Calu3 (cell line): ENCODE results near the gene CDH22. TPM values are rescaled to one million over a fixed set of nuclear protein-coding genes. Genes with fewer than 3 reads are reported as not detected.

Source experiments
- BruUV-seq: library from RNA; stranded (reverse); fragments of 400-500 nt; replicated peaks from 2 replicates; lab custom pipeline; 2021; lab: Mats Ljungman, UMichigan
- CTCF ChIA-PET: fragments of 300-600 bp; sonication (Branson Sonifier 250); formaldehyde crosslinking; loops from one replicate; lab custom pipeline; 2022; ENCODE audit warnings: antibody characterized with exemption; lab: Charles Lee
- DNase-seq: peaks from one replicate; pipeline ENCODE4 v3.0.0; 2022
- H3K27ac Mint-ChIP-seq: one replicate; pipeline ENCODE4 v1.8.0; 2022; ENCODE audit warnings: mixed read lengths; ENCODE audit not compliant: unreplicated experiment
- H3K27me3 Mint-ChIP-seq: one replicate; pipeline ENCODE4 v1.8.0; 2022; ENCODE audit warnings: mixed read lengths; ENCODE audit not compliant: unreplicated experiment
- H3K36me3 Mint-ChIP-seq: one replicate; pipeline ENCODE4 v1.8.0; 2022; ENCODE audit warnings: mild to moderate bottlenecking, moderate library complexity, mixed read lengths; ENCODE audit not compliant: insufficient read depth, unreplicated experiment
- H3K4me1 Mint-ChIP-seq: one replicate; pipeline ENCODE4 v1.8.0; 2022; ENCODE audit warnings: mild to moderate bottlenecking, low read depth, mixed read lengths; ENCODE audit not compliant: unreplicated experiment
- H3K4me3 Mint-ChIP-seq: one replicate; pipeline ENCODE4 v1.8.0; 2022; ENCODE audit warnings: mild to moderate bottlenecking, low read depth, moderate library complexity, mixed read lengths; ENCODE audit not compliant: unreplicated experiment
- H3K9me3 Mint-ChIP-seq: one replicate; pipeline ENCODE4 v1.8.0; 2022; ENCODE audit warnings: low read depth, mixed read lengths; ENCODE audit not compliant: unreplicated experiment
- intact Hi-C: fragments of 100-400 bp; cut with micrococcal nuclease; formaldehyde crosslinking; loops from one replicate; pipeline ENCODE4 v1.10.0; 2022; ENCODE audit not compliant: unreplicated experiment
- total RNA-seq: library from RNA; stranded (reverse); gene quantifications from 2 replicates; pipeline ENCODE4 v1.2.3, GENCODE V29; 2022
- TF ChIP-seq, protein P1 (sequence below): fragments of 200-600 bp; IDR thresholded peaks from one replicate; pipeline ENCODE4 v1.8.0; 2022; ENCODE audit warnings: antibody characterized with exemption; ENCODE audit not compliant: unreplicated experiment

CDH22 gene
- total RNA-seq, 1 experiment from 2014 or later, result not detected

DNA sequence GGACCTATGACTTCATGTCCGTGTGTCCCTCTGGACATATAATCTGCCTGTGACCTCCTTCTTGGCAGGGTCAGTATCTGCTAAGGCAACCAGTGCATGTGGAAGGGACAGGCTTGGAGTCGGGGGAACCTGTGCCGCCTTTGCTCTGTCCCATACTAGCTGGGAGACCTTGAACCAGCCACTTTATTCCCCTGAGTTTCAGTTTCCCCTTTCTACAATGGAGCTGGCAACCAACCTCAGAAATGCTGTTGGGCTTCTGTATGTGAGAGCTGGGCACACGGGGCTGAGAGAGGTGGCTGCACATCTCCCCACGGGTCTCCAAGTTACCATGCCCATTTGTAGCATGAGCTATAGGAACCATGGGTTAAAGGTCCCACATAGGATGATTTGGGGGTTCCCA lies 136.4 kb downstream of the CDH22 start:
- Mint-ChIP-seq H3K4me3 (no peak overlapping the region), H3K4me1 (no peaks in the 10 kb centered on the region), H3K27ac (no peak overlapping the region), H3K36me3 (no peaks in the 10 kb centered on the region), H3K27me3 (peaks cover 96% of the 10 kb centered on the region), H3K9me3 (no peaks in the 10 kb centered on the region)
- TF ChIP-seq, protein P1, sequence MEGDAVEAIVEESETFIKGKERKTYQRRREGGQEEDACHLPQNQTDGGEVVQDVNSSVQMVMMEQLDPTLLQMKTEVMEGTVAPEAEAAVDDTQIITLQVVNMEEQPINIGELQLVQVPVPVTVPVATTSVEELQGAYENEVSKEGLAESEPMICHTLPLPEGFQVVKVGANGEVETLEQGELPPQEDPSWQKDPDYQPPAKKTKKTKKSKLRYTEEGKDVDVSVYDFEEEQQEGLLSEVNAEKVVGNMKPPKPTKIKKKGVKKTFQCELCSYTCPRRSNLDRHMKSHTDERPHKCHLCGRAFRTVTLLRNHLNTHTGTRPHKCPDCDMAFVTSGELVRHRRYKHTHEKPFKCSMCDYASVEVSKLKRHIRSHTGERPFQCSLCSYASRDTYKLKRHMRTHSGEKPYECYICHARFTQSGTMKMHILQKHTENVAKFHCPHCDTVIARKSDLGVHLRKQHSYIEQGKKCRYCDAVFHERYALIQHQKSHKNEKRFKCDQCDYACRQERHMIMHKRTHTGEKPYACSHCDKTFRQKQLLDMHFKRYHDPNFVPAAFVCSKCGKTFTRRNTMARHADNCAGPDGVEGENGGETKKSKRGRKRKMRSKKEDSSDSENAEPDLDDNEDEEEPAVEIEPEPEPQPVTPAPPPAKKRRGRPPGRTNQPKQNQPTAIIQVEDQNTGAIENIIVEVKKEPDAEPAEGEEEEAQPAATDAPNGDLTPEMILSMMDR, result no peak
- intact Hi-C loops, result no loop called here
- no TSS peak for BruUV-seq
- no peak for DNase-seq
- CTCF ChIA-PET, result no interaction called here

DNA sequence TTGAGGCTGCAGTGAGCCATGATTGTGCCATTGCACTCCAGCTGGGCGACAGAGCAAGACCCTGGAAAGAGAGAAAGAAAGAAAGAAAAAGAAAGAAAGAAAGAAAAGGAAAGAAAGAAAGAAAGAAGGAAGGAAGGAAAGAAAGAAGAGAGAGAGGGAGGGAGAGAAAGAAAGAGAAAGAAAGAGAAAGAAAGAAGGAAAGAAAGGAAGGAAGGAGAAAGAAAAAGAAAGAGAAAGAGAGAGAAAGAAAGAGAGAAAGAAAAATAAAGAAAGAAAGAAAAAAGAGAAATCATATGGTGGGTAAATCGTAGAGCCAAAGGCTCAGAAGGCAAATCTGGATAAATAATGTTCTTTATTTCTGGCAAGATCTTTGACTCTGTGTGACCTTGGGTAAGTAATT lies 136.8 kb downstream of the CDH22 start:
- Mint-ChIP-seq H3K4me1 (no peaks in the 10 kb centered on the region), H3K36me3 (no peaks in the 10 kb centered on the region), H3K27ac (no peak overlapping the region), H3K27me3 (peaks cover 96% of the 10 kb centered on the region), H3K9me3 (no peaks in the 10 kb centered on the region), H3K4me3 (no peak overlapping the region)
- intact Hi-C loops, result no loop called here
- CTCF ChIA-PET, result no interaction called here
- TF ChIP-seq, protein P1, result no peak
- no peak for DNase-seq
- no TSS peak for BruUV-seq

GRCh38 chr20:46169245-46170171 lies 138.8 kb downstream of the CDH22 start:
- Mint-ChIP-seq H3K36me3 (no peaks in the 10 kb centered on the region), H3K27me3 (peaks cover 98% of the 10 kb centered on the region), H3K27ac (no peak overlapping the region), H3K9me3 (no peaks in the 10 kb centered on the region), H3K4me3 (no peak overlapping the region), H3K4me1 (no peaks in the 10 kb centered on the region)
- no peak for DNase-seq
- TF ChIP-seq, protein P1, result no peak
- CTCF ChIA-PET, result no interaction called here
- no TSS peak for BruUV-seq
- intact Hi-C loops, result no loop called here

- CTCF ChIA-PET, result no interaction called here
- H3K4me3 Mint-ChIP-seq, result no peak overlapping the region
- H3K9me3 Mint-ChIP-seq, result no peaks in the 10 kb centered on the region
- no peak for DNase-seq
- peaks cover 98% of the 10 kb centered on the region for H3K27me3 Mint-ChIP-seq
- no TSS peak for BruUV-seq
- intact Hi-C loops, result no loop called here
- H3K27ac Mint-ChIP-seq, result no peak overlapping the region
- H3K4me1 Mint-ChIP-seq, result no peaks in the 10 kb centered on the region
- H3K36me3 Mint-ChIP-seq, result no peaks in the 10 kb centered on the region
- TF ChIP-seq, protein P1, result no peak
These were observed 139.9 kb downstream of the CDH22 start for GRCh38 chr20:46168438-46168837.
